ENCODE measurements around the gene DBNDD2.

DNA sequence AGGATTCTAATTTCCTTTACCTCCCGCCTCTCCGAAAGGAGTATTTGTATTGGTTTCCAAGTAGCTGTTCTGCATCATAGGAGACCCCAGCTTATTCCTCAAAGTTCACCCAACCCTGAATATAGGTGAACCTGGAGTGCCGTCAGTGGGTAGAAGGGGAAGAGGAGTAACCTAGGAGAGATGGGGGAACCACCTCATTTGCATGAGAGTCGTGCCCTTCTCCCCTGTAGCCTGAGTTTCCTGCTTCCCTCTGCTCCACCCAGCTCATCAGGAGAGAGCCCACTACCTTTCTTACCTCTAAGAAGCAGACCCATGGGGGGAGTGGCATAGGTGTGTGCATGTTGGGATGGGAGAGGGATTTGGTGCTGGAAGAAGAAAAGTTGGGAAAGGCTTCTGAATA lies 44.1 kb downstream of the DBNDD2 start:
- TF ChIP-seq, protein P1, sequence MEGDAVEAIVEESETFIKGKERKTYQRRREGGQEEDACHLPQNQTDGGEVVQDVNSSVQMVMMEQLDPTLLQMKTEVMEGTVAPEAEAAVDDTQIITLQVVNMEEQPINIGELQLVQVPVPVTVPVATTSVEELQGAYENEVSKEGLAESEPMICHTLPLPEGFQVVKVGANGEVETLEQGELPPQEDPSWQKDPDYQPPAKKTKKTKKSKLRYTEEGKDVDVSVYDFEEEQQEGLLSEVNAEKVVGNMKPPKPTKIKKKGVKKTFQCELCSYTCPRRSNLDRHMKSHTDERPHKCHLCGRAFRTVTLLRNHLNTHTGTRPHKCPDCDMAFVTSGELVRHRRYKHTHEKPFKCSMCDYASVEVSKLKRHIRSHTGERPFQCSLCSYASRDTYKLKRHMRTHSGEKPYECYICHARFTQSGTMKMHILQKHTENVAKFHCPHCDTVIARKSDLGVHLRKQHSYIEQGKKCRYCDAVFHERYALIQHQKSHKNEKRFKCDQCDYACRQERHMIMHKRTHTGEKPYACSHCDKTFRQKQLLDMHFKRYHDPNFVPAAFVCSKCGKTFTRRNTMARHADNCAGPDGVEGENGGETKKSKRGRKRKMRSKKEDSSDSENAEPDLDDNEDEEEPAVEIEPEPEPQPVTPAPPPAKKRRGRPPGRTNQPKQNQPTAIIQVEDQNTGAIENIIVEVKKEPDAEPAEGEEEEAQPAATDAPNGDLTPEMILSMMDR (IDR thresholded peaks at IDR 0.05) = no peak
- no peak for TF ChIP-seq POLR2A (IDR thresholded peaks at IDR 0.05)
